ENCODE measurements around the gene SMIM20.

SMIM20 gene

GRCh38 chr4:25962393-25962792 is 48.4 kb downstream of the SMIM20 start:
- DNase-seq: no peak

DNA sequence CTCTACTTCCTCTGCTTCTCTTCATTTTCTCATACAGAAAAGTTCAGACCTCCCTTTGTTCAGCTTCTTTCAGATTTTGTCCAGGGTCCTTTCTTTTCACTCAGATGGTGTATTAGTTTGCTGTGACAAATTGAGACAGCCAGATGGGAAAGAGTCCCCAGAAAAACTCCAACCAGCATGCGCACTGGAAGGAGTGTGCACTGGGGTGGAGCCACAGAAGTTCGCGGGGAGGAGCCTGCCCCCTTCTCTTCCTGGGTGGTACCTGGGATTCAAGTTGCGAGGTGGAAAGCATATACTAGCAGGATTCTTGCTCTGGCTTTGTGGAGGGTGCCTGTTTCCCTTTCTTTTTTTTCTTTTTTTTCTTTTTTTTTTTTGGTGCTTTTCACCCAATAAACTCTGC is 51.6 kb downstream of the SMIM20 start:
- no peak for DNase-seq

DNA sequence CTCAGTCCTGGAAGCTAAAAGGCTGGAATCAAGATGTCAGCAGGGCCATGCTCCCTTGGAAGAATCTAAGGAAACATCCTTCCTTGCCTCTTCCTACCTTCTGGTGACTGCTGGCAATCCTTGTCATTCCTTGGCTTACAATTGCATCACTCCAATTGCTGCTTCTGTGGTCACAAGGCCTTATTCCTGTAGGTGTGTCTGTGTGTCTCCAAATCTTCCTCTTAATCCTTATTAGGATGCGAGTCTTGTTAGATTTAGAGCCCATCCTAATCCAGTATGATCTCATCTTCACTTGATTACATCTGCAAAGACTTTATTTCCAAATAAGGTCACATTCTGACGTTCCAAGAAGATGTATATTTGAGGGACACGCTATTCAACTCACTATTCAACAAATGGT is 52.2 kb downstream of the SMIM20 start:
- no peak for DNase-seq

DNA sequence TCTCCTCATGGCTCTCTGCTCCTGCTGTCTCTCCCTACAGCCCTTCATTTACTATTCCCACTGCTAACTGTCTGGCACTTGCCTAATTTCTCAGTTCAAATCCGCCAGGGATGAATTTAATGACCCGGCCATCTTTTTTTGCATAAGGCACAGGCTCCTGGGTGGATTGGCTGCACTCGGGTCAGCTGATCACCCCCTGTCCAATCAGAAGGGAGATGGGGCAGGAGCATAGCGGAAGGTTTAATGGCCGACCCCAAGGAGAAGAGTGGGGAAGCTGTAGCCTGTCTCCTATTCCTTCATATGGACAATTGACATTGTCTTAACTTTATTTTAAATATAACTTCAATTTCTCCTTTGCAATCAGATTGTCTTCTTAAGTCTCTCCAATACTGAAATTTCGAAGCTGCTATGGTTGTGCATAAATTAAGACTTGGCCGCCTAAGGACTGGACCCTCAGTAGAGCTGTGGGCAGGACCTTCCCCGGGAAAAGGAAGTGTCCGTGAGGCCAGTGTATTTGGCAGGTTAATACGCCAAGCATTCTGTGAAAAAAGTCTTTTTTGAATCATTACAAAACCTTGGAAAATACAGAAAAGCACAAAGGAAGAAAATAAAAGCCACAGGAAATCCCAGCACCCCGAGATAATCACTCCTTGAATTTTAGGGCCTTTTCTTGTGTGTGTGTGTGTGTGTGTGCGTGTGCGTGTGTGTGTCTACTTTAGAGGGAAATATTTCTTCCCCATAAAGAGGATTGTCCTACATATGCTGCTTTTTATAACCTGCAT is 55.5 kb downstream of the SMIM20 start:
- DNase-seq: no peak

DNA sequence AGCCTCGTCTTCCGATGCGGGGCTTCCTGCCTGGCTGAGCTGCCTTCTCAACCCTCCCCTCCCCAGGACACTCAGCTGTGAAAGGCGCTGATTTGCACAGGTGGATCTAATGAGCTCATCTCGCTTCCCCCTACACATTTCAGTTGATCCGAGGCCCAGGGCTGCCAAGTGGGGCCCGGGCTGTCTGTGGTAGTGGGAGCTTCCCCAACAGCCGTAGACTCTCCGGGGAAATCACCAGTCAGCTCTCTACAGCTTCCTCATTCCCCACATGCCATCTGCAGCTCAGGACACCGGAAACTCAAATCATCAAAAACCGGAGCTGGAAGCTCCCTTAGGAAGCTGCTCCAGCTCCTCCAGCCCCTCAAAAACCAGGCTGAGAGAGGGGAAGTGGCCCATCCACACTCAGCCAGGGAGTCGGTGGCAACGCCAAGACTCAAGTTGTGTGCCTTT is 56.2 kb downstream of the SMIM20 start:
- no peak for DNase-seq

DNA sequence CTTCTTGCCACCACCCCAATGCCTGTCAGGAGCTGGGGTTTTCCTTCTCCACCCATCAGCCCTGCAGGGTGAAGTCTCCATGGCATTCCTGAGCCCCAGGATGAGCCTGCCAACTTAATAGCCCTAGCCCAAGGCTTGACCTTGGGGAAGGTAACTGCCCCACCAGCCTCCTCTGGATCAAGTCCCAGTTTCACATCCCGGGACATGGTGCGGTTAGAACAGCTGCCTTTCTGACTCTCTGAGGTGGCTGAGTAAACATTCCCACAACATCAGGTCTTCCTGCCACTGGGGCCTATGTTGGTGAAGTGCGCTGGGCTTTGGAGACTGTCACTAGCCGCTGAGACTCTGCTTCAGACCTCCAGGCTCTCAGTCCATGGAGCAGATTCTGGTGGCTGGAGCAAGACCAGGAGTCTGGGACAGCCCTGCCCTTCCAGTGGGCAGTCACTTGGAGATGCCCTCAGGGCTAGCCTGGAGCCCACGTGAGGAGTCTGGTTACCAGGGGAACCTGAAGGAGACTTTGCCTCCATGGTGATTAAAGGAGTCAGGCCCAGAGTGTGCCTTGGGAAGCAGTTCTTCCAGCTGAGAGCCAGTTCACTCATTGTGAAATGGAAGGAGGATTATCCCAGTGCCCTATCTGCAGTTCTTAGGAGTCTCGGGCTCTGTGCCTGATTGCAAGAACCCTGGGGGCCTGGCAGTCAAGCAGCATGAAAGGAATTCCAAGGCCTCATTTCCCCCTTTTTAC is 56.8 kb downstream of the SMIM20 start:
- peak; percentile 17 for DNase-seq

- DNase-seq: no peak
These were observed 58.3 kb downstream of the SMIM20 start for GRCh38 chr4:25972366-25972765.

GRCh38 chr4:25972984-25973745 is 59.1 kb downstream of the SMIM20 start:
- DNase-seq: no peak

DNA sequence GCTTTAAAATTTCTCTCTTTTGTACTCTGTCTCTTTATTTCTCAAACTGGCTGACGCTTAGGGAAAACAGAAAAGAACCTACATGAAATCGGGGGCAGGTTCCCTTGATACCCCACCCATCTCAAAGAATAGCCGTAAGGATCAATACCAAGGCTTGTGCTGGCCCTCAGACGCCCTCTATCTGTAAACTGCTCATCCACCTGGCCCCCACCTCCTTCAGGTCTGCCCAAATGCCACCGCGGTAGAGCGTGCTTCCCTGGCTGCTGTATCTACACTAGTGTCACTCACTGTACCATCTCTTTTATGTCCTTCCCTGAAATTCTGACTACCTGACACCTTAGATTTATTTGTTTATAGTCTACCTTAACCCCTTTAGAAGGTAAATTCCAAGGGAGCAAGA is 62.8 kb downstream of the SMIM20 start:
- no peak for DNase-seq

DNA sequence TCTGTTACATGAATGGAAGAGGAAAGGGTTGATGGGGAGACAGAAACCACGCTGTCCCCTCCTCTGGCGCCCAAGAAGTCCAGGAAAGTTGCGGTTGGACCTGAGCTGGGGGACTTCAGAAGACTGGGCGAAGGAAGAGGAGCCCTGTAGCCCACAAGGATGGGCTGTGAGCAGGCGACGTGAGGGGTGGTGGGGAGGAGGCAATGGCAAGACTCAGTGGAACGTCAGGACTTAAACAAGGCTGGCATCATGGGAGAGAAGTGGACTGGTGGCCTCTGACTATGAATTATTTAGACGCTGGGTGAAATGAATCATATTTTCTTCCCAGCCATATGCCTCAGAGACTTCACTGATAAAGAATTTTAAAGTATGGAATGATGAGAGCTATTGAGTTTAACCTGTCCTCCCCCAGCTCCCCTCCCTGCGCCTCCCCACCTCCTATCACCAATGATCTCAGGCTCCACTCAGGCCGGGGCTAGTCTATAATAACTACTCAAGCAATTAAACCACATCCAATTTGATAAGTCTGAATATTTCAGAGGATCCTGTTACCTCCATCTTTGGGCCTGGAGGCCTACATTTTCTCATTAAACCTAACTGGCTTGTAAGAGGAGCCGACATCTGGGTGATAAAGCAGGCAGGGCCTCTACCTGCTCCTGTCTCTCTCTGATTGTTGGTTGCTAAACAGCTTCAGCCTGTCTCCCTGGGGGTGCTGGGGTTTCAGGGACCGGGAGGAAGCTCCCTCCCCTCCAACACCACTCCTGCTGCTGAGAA is 63.6 kb downstream of the SMIM20 start:
- no peak for DNase-seq

- DNase-seq: no peak
These were observed 64.3 kb downstream of the SMIM20 start for GRCh38 chr4:25978327-25978726.
